Prostate gland (tissue), 2 donors: ENCODE results near the gene CLASP1.

Experiments
- POLR2A ChIP-seq: fragments of 450-650 bp; IDR thresholded peaks from one replicate; pipeline ENCODE4 v1.6.1; 2016; ENCODE audit warnings: antibody characterized with exemption, mild to moderate bottlenecking
- POLR2AphosphoS5 ChIP-seq: sonication (generic); formaldehyde crosslinking; IDR thresholded peaks from one replicate; pipeline ENCODE4 v1.6.1; 2017; ENCODE audit warnings: antibody characterized with exemption
- TF ChIP-seq, protein P1 (sequence below), 4 experiments: fragments of 200-600 bp in 2 of 4; fragments of 450-650 bp in 2 of 4; sonication (generic) in 2 of 4; IDR thresholded peaks; 1 replicate in 3 of 4; 2 replicates in 1 of 4; pipeline ENCODE4 v1.5.1; 2016 to 2019; ENCODE audit warnings: antibody characterized with exemption in 4 of 4, mild to moderate bottlenecking in 2 of 4, moderate library complexity in 2 of 4

GRCh38 chr2:121575800-121576199 lies 73.5 kb downstream of the CLASP1 start:
- TF ChIP-seq, protein P1, sequence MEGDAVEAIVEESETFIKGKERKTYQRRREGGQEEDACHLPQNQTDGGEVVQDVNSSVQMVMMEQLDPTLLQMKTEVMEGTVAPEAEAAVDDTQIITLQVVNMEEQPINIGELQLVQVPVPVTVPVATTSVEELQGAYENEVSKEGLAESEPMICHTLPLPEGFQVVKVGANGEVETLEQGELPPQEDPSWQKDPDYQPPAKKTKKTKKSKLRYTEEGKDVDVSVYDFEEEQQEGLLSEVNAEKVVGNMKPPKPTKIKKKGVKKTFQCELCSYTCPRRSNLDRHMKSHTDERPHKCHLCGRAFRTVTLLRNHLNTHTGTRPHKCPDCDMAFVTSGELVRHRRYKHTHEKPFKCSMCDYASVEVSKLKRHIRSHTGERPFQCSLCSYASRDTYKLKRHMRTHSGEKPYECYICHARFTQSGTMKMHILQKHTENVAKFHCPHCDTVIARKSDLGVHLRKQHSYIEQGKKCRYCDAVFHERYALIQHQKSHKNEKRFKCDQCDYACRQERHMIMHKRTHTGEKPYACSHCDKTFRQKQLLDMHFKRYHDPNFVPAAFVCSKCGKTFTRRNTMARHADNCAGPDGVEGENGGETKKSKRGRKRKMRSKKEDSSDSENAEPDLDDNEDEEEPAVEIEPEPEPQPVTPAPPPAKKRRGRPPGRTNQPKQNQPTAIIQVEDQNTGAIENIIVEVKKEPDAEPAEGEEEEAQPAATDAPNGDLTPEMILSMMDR (IDR thresholded peaks at IDR 0.05): no peak
- TF ChIP-seq POLR2A (no peak), POLR2AphosphoS5 (no peak)
